HEK293T (cell line): ENCODE results near the gene ZIC3.

Experiments used
- CTCF ChIA-PET: fragments of 350-600 bp; formaldehyde crosslinking; extraction: SDS; loops from one replicate; lab custom pipeline; 2021; ENCODE audit warnings: antibody characterized with exemption, inconsistent platforms; lab: Yijun Ruan, JAX
- POLR2A ChIA-PET: fragments of 350-600 bp; formaldehyde crosslinking; extraction: SDS; loops from one replicate; lab custom pipeline; 2020; ENCODE audit warnings: antibody characterized with exemption, inconsistent platforms; lab: Yijun Ruan, JAX
- DNase-seq: peaks from one replicate; pipeline ENCODE4 v3.0.0; 2012; ENCODE audit warnings: mixed read lengths; ENCODE audit errors: extremely low spot score
- ARNT ChIP-seq: fragments of 450-650 bp; IDR thresholded peaks from 2 replicates; pipeline ENCODE4 v1.6.1; 2017; ENCODE audit warnings: mild to moderate bottlenecking
- BHLHE40 ChIP-seq: fragments of 450-650 bp; IDR thresholded peaks from 2 replicates; pipeline ENCODE4 v1.6.1; 2016; ENCODE audit warnings: mild to moderate bottlenecking, moderate library complexity, borderline replicate concordance
- CTBP1 ChIP-seq: fragments of 450-650 bp; IDR thresholded peaks from 2 replicates; pipeline ENCODE4 v1.6.1; 2016; ENCODE audit warnings: borderline replicate concordance
- ELF4 ChIP-seq: fragments of 450-650 bp; IDR thresholded peaks from 2 replicates; pipeline ENCODE4 v1.6.1; 2017; ENCODE audit warnings: antibody characterized with exemption
- FOXA1 ChIP-seq: fragments of 450-650 bp; IDR thresholded peaks from 2 replicates; pipeline ENCODE4 v1.6.1; 2016; ENCODE audit warnings: mild to moderate bottlenecking
- FOXK2 ChIP-seq: fragments of 450-650 bp; IDR thresholded peaks from 2 replicates; pipeline ENCODE4 v1.6.1; 2016; ENCODE audit warnings: mild to moderate bottlenecking
- FOXM1 ChIP-seq: fragments of 450-650 bp; IDR thresholded peaks from 2 replicates; pipeline ENCODE4 v1.6.1; 2017; ENCODE audit warnings: mild to moderate bottlenecking, borderline replicate concordance
- HDGF ChIP-seq: fragments of 450-650 bp; IDR thresholded peaks from 2 replicates; pipeline ENCODE4 v1.6.1; 2017; ENCODE audit warnings: antibody characterized with exemption, borderline replicate concordance
- L3MBTL2 ChIP-seq: fragments of 450-650 bp; conservative IDR thresholded peaks from 2 replicates; pipeline ENCODE4 v1.6.1; 2016; ENCODE audit warnings: mild to moderate bottlenecking
- LEF1 ChIP-seq: fragments of 450-650 bp; IDR thresholded peaks from 2 replicates; pipeline ENCODE4 v1.6.1; 2017; ENCODE audit warnings: mild to moderate bottlenecking, borderline replicate concordance
- NFRKB ChIP-seq: fragments of 450-650 bp; IDR thresholded peaks from 2 replicates; pipeline ENCODE4 v1.6.1; 2016; ENCODE audit warnings: mild to moderate bottlenecking, moderate library complexity
- PKNOX1 ChIP-seq: fragments of 450-650 bp; IDR thresholded peaks from 2 replicates; pipeline ENCODE4 v1.6.1; 2016
- SP1 ChIP-seq: fragments of 450-650 bp; IDR thresholded peaks from 2 replicates; pipeline ENCODE4 v1.6.1; 2017
- SUZ12 ChIP-seq: fragments of 450-650 bp; IDR thresholded peaks from 2 replicates; pipeline ENCODE4 v1.6.1; 2016; ENCODE audit warnings: mild to moderate bottlenecking
- TARDBP ChIP-seq: fragments of 450-650 bp; IDR thresholded peaks from 2 replicates; pipeline ENCODE4 v1.6.1; 2016
- ZNF384 ChIP-seq: fragments of 450-650 bp; IDR thresholded peaks from 2 replicates; pipeline ENCODE4 v1.6.1; 2016

ZIC3 gene

GRCh38 chrX:137565921-137566745 is at the start of gene ZIC3:
Gene ZIC3 (plus strand): TSS chrX:137566127. CDS start chrX:137566692, 565 bp downstream.
- ChIA-PET CTCF (no interaction called here), POLR2A (no interaction called here)
- TF ChIP-seq BHLHE40 (no peak), FOXK2 (no peak), FOXM1 (no peak), HDGF (no peak), ELF4 (no peak), TARDBP (no peak), FOXA1 (no peak), NFRKB (no peak), CTBP1 (peak; percentile 50; the same call in 1 of the 2 replicates), L3MBTL2 (peak; percentile 56), SUZ12 (no peak), SP1 (no peak), LEF1 (no peak), ARNT (no peak), ZNF384 (no peak), PKNOX1 (peak; percentile 98)
- DNase-seq, result peak; percentile 90

- ChIA-PET POLR2A (no interaction called here), CTCF (no interaction called here)
- no peak for DNase-seq
- no peak for TF ChIP-seq FOXA1
- TF ChIP-seq LEF1, result no peak
- TF ChIP-seq SP1, result no peak
- TF ChIP-seq FOXK2, result no peak
- TF ChIP-seq PKNOX1, result no peak
- no peak for TF ChIP-seq TARDBP
- no peak for TF ChIP-seq ELF4
- TF ChIP-seq ARNT, result no peak
- TF ChIP-seq ZNF384, result no peak
These were observed 46.5 kb upstream of the ZIC3 start for GRCh38 chrX:137519459-137519858.

GRCh38 chrX:137545711-137546651 is 19.9 kb upstream of the ZIC3 start:
- no peak for TF ChIP-seq SUZ12
- no peak for TF ChIP-seq ELF4
- no peak for TF ChIP-seq FOXM1
- no peak for TF ChIP-seq LEF1
- TF ChIP-seq TARDBP, result no peak
- no peak for TF ChIP-seq FOXK2
- no peak for TF ChIP-seq L3MBTL2
- DNase-seq, result no peak
- CTCF ChIA-PET, result no interaction called here
- POLR2A ChIA-PET, result no interaction called here

- ChIA-PET POLR2A (no interaction called here), CTCF (no interaction called here)
- no peak for DNase-seq
- TF ChIP-seq SUZ12 (no peak), HDGF (no peak), L3MBTL2 (no peak), FOXA1 (no peak), ARNT (no peak)
These were observed 18.6 kb upstream of the ZIC3 start for GRCh38 chrX:137547291-137547690.

- no peak for DNase-seq
- ChIA-PET CTCF (no interaction called here), POLR2A (no interaction called here)
- no peak for TF ChIP-seq CTBP1
- no peak for TF ChIP-seq LEF1
- no peak for TF ChIP-seq L3MBTL2
- no peak for TF ChIP-seq SP1
These were observed 17.7 kb upstream of the ZIC3 start for GRCh38 chrX:137548261-137548660.

- TF ChIP-seq TARDBP, result no peak
- TF ChIP-seq SUZ12, result no peak
- TF ChIP-seq PKNOX1, result no peak
- no peak for TF ChIP-seq ELF4
- no peak for TF ChIP-seq FOXA1
- TF ChIP-seq CTBP1, result no peak
- TF ChIP-seq FOXK2, result no peak
- TF ChIP-seq BHLHE40, result no peak
- TF ChIP-seq ARNT, result no peak
- TF ChIP-seq LEF1, result no peak
- TF ChIP-seq L3MBTL2, result no peak
- no peak for TF ChIP-seq SP1
- no peak for TF ChIP-seq FOXM1
- no peak for TF ChIP-seq ZNF384
- no peak for TF ChIP-seq HDGF
- no peak for TF ChIP-seq NFRKB
- POLR2A ChIA-PET, result no interaction called here
- CTCF ChIA-PET, result no interaction called here
- DNase-seq, result no peak
These were observed 16.9 kb upstream of the ZIC3 start for GRCh38 chrX:137549073-137549472.
